ENCODE results near the gene CACNA1E.

DNA sequence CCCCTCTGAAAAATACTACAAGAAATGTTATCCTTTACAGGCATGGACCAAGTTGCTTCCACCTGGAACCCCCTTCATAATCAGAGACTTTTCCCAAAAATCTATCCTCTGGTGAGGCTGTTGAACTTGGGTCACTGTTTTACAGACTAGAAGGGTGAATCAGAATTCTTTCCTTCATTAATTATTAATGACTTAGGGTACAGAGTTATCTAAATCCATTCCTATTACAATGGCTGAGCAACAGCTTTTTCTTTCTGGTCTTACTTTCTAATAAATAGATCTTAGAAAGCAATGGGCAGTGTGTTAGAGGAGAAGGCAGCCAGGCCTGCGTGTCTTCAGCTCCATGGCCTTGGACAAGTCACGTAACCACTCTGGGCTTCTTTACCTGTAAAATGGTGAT, 294.0 kb downstream of the CACNA1E start:
- TF ChIP-seq, protein P1, sequence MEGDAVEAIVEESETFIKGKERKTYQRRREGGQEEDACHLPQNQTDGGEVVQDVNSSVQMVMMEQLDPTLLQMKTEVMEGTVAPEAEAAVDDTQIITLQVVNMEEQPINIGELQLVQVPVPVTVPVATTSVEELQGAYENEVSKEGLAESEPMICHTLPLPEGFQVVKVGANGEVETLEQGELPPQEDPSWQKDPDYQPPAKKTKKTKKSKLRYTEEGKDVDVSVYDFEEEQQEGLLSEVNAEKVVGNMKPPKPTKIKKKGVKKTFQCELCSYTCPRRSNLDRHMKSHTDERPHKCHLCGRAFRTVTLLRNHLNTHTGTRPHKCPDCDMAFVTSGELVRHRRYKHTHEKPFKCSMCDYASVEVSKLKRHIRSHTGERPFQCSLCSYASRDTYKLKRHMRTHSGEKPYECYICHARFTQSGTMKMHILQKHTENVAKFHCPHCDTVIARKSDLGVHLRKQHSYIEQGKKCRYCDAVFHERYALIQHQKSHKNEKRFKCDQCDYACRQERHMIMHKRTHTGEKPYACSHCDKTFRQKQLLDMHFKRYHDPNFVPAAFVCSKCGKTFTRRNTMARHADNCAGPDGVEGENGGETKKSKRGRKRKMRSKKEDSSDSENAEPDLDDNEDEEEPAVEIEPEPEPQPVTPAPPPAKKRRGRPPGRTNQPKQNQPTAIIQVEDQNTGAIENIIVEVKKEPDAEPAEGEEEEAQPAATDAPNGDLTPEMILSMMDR (IDR thresholded peaks at IDR 0.05; ENCODE audit: low read depth, low read length), result no peak
- TF ChIP-seq POLR2A (IDR thresholded peaks at IDR 0.05; ENCODE audit: extremely low read depth, insufficient read length), result no peak
